ENCODE data around the gene SOD2. TPM values are rescaled to one million over a fixed set of nuclear protein-coding genes. Genes with fewer than 3 reads are reported as not detected.
"Not testable (repeated sequence)": the region's sequence is repeated elsewhere in the genome, so short reads cannot be mapped to it uniquely, and the experiment has no call there.

SOD2 gene
- total RNA-seq, 4 donors from 2014 or later = 455 to 1,833 (median 1,242) TPM

GRCh38 chr6:159728531-159728964, 35.5 kb upstream of the SOD2 start:
- no peak for TF ChIP-seq CTCF (IDR thresholded peaks at IDR 0.05)

GRCh38 chr6:159727717-159728445, 34.8 kb upstream of the SOD2 start:
- ATAC-seq (ENCODE audit: low FRiP score) = peak; percentile 41
- DNase-seq (ENCODE audit: low spot score) = no peak
- TF ChIP-seq CTCF (IDR thresholded peaks at IDR 0.05) = no peak

More at GRCh38 chr6:159728531-159728964, 35.5 kb upstream of the SOD2 start:
- DNase-seq (ENCODE audit: low spot score) = no peak
- no peak for ATAC-seq (ENCODE audit: low FRiP score)

- DNase-seq (ENCODE audit: low spot score) (peak; percentile 79), ATAC-seq (ENCODE audit: low FRiP score) (peak; percentile 91)
- no peak for TF ChIP-seq CTCF (IDR thresholded peaks at IDR 0.05)
These were observed 34.1 kb upstream of the SOD2 start, which contains the start of gene WTAP for GRCh38 chr6:159726918-159727716. WTAP (plus strand) TSS chr6:159727506; CDS start chr6:159736266, 8,760 bp downstream.

- TF ChIP-seq CTCF (IDR thresholded peaks at IDR 0.05) = no peak
- ATAC-seq (ENCODE audit: low FRiP score) (peak; percentile 1), DNase-seq (ENCODE audit: low spot score) (no peak)
These were observed 33.3 kb upstream of the SOD2 start for GRCh38 chr6:159726255-159726917.

GRCh38 chr6:159725208-159725607, 32.2 kb upstream of the SOD2 start:
- DNase-seq (ENCODE audit: low spot score); ATAC-seq (ENCODE audit: low FRiP score): not testable (repeated sequence)

GRCh38 chr6:159724778-159725177, 31.7 kb upstream of the SOD2 start:
- no peak for DNase-seq (ENCODE audit: low spot score)
- TF ChIP-seq CTCF (IDR thresholded peaks at IDR 0.05) = no peak
- ATAC-seq (ENCODE audit: low FRiP score) = no peak

- DNase-seq (ENCODE audit: low spot score) = no peak
- no peak for ATAC-seq (ENCODE audit: low FRiP score)
- no peak for TF ChIP-seq CTCF (IDR thresholded peaks at IDR 0.05)
These were observed 30.2 kb upstream of the SOD2 start for GRCh38 chr6:159723259-159723658.
